PC-3 (cell line): ENCODE measurements around the gene COL9A2. TPM values are rescaled to one million over a fixed set of nuclear protein-coding genes. Genes with fewer than 3 reads are reported as not detected.

Experiments used
- ATAC-seq: fragments of 200-7000 bp; cut with Tn5 transposase; 2 replicates; pipeline ENCODE4 v1.9.1; 2020; ENCODE audit warnings: mild to moderate bottlenecking, moderate library complexity
- BruUV-seq: library from RNA; stranded (reverse); fragments of 400-500 nt; replicated peaks from 2 replicates; lab custom pipeline; 2021; lab: Mats Ljungman, UMichigan
- CTCF ChIA-PET: fragments of 300-600 bp; sonication (Branson Sonifier 250); formaldehyde crosslinking; loops from one replicate; lab custom pipeline; 2022; ENCODE audit warnings: antibody characterized with exemption; lab: Charles Lee
- POLR2A ChIA-PET: fragments of 300-600 bp; sonication (Branson Sonifier 250); formaldehyde crosslinking; loops from one replicate; lab custom pipeline; 2022; ENCODE audit warnings: antibody characterized with exemption; ENCODE audit not compliant: unreplicated experiment; lab: Charles Lee
- DNase-seq: peaks from one replicate; pipeline ENCODE4 v3.0.0-alpha.2; 2015
- H2AFZ ChIP-seq: fragments of 300-600 bp; sonication (generic); 2 replicates; pipeline ENCODE4 v1.6.0; 2016; ENCODE audit warnings: antibody characterized with exemption, low read length
- H3F3A ChIP-seq: fragments of 300-600 bp; sonication (generic); one replicate; pipeline ENCODE4 v1.6.0; 2017; ENCODE audit warnings: antibody characterized with exemption, low read length, control low read depth, mild to moderate bottlenecking; ENCODE audit not compliant: unreplicated experiment
- H3K27ac ChIP-seq: fragments of 300-600 bp; sonication (generic); 2 replicates; pipeline ENCODE4 v1.5.1; 2016; ENCODE audit warnings: mild to moderate bottlenecking, low read length
- H3K27me3 ChIP-seq: fragments of 300-600 bp; sonication (generic); 2 replicates; pipeline ENCODE4 v1.6.1; 2016; ENCODE audit warnings: low read length, mixed read lengths
- H3K36me3 ChIP-seq: fragments of 300-600 bp; sonication (generic); 2 replicates; pipeline ENCODE4 v1.6.1; 2016; ENCODE audit warnings: low read depth, mixed run types, low read length, mixed read lengths
- H3K4me1 ChIP-seq: fragments of 300-600 bp; sonication (generic); 2 replicates; pipeline ENCODE4 v1.5.1; 2016; ENCODE audit warnings: low read length; ENCODE audit not compliant: insufficient read depth
- H3K4me2 ChIP-seq: fragments of 300-600 bp; sonication (generic); 2 replicates; pipeline ENCODE4 v1.6.0; 2016; ENCODE audit warnings: low read length
- H3K4me3 ChIP-seq: fragments of 300-600 bp; sonication (generic); 2 replicates; pipeline ENCODE4 v1.5.1; 2016; ENCODE audit warnings: mild to moderate bottlenecking, low read length, mixed read lengths
- H3K79me2 ChIP-seq: fragments of 300-600 bp; sonication (generic); 2 replicates; pipeline ENCODE4 v1.6.1; 2017; ENCODE audit warnings: low read length, mixed read lengths
- H3K9ac ChIP-seq: fragments of 300-600 bp; sonication (generic); 2 replicates; pipeline ENCODE4 v1.6.0; 2016; ENCODE audit warnings: mild to moderate bottlenecking, low read length
- H3K9me2 ChIP-seq: fragments of 300-600 bp; sonication (generic); replicated peaks from 2 replicates; pipeline ENCODE4 v1.6.1; 2016; ENCODE audit warnings: mixed run types, low read length, mixed read lengths
- H3K9me3 ChIP-seq: fragments of 300-600 bp; sonication (generic); 2 replicates; pipeline ENCODE4 v1.6.1; 2016; ENCODE audit warnings: low read length, mixed read lengths
- H4K20me1 ChIP-seq: fragments of 300-600 bp; sonication (generic); 2 replicates; pipeline ENCODE4 v1.6.1; 2016; ENCODE audit warnings: low read length, mixed read lengths
- CTCF ChIP-seq: fragments of 300-600 bp; sonication (generic); conservative IDR thresholded peaks from 2 replicates; pipeline ENCODE4 v1.5.1; 2017; ENCODE audit warnings: antibody characterized with exemption, low read depth, mild to moderate bottlenecking, low read length
- EZH2 ChIP-seq: fragments of 300-600 bp; sonication (generic); IDR thresholded peaks from one replicate; pipeline ENCODE4 v1.6.1; 2017; ENCODE audit warnings: antibody characterized with exemption, mild to moderate bottlenecking, low read length; ENCODE audit not compliant: unreplicated experiment
- EZH2phosphoT487 ChIP-seq: fragments of 300-600 bp; sonication (generic); IDR thresholded peaks from 2 replicates; pipeline ENCODE4 v1.6.1; 2018; ENCODE audit warnings: mild to moderate bottlenecking, antibody characterized with exemption, low read length, borderline replicate concordance
- intact Hi-C: fragments of 100-400 bp; cut with micrococcal nuclease; formaldehyde crosslinking; loops from 2 replicates; pipeline ENCODE4 v1.9.0; 2023
- total RNA-seq: library from RNA; depleted of rRNA; stranded (reverse); fragments of >200 nt; gene quantifications from 2 replicates; pipeline ENCODE4 v1.2.3, GENCODE V29; 2014

COL9A2 gene
- total RNA-seq, 1 experiment from 2014 or later: 4.4 TPM

GRCh38 chr1:40257313-40257687 lies 59.8 kb downstream of the COL9A2 start:
- BruUV-seq: TSS peak; percentile 90
- intact Hi-C loops: no loop called here
- DNase-seq: no peak
- H3K36me3 ChIP-seq: peaks cover 18% of the 10 kb centered on the region; the same call in 1 of the 2 replicates
- peak overlapping the region; percentile 88 for H3K27ac ChIP-seq
- H3K9ac ChIP-seq: peak overlapping the region; percentile 97
- H3K4me2 ChIP-seq: peak overlapping the region; percentile 83
- ChIA-PET POLR2A (interaction anchor here (0.6 to 1.2 kb wide), 3 partner anchors 16 to 38 kb away, joined by 3 read pairs; no protein-coding TSS in a partner anchor), CTCF (interaction anchor here (0.7 kb wide), 1 partner anchor 32 kb away, joined by 7 read pairs; no protein-coding TSS in a partner anchor)
- ATAC-seq: peak; percentile 4
- peak overlapping the region; percentile 83 for H2AFZ ChIP-seq
- H3K79me2 ChIP-seq: peaks cover 58% of the 10 kb centered on the region
- no peaks in the 10 kb centered on the region for H4K20me1 ChIP-seq
- H3F3A ChIP-seq: no peaks in the 10 kb centered on the region
- no peaks in the 10 kb centered on the region for H3K9me3 ChIP-seq
- peaks cover 11% of the 10 kb centered on the region for H3K4me1 ChIP-seq
- H3K27me3 ChIP-seq: no peaks in the 10 kb centered on the region
- peak overlapping the region; percentile 100 for H3K4me3 ChIP-seq
- TF ChIP-seq EZH2 (no peak), CTCF (no peak), EZH2phosphoT487 (no peak)
- H3K9me2 ChIP-seq: no peaks in the 10 kb centered on the region

- Histone ChIP-seq H3K27ac (no peak overlapping the region), H3K27me3 (no peaks in the 10 kb centered on the region), H4K20me1 (no peaks in the 10 kb centered on the region), H3K4me3 (peak overlapping the region; percentile 100), H3K9ac (peak overlapping the region; percentile 97), H3K79me2 (peaks cover 58% of the 10 kb centered on the region), H3K36me3 (peaks cover 13% of the 10 kb centered on the region; the same call in 1 of the 2 replicates), H3K4me1 (peaks cover 11% of the 10 kb centered on the region), H3F3A (no peaks in the 10 kb centered on the region), H3K4me2 (peak overlapping the region; percentile 83), H3K9me2 (no peaks in the 10 kb centered on the region), H3K9me3 (no peaks in the 10 kb centered on the region), H2AFZ (no peak overlapping the region)
- ATAC-seq (no peak), DNase-seq (peak; percentile 57)
- TF ChIP-seq CTCF: no peak
- intact Hi-C loops: no loop called here
- no TSS peak for BruUV-seq
- ChIA-PET CTCF (no interaction called here), POLR2A (interaction anchor here (0.7 kb wide), 1 partner anchor 37 kb away, joined by 3 read pairs; no protein-coding TSS in a partner anchor)
These were observed 60.5 kb downstream of the COL9A2 start for GRCh38 chr1:40256401-40257084.

DNA sequence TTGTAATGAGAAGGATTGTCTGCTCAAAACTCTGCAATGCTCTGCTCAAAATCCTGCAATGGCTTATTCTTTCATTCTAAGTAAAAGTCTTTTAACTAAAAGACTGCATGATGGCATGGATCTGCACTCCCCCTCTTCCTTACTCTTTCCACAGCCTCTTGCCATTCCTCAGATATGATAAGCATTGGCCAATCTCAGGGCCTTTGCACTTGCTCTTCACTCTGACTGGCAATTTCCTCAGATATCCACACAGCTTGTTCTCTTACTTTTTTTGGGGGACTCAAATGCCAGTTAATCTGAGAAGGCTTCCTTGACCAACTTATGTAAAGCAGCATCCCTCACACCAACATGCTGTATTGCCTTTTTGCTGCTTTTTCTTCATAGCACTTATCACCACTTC lies 61.9 kb downstream of the COL9A2 start:
- Histone ChIP-seq H3K4me3 (no peak overlapping the region), H3K9ac (no peak overlapping the region), H3K36me3 (peaks cover under 1% of the 10 kb centered on the region; the same call in 1 of the 2 replicates), H3K27ac (no peak overlapping the region), H3F3A (no peaks in the 10 kb centered on the region), H3K79me2 (peaks cover 47% of the 10 kb centered on the region), H4K20me1 (no peaks in the 10 kb centered on the region), H3K9me2 (no peaks in the 10 kb centered on the region), H3K9me3 (no peaks in the 10 kb centered on the region), H3K27me3 (no peaks in the 10 kb centered on the region), H3K4me1 (peaks cover 11% of the 10 kb centered on the region), H2AFZ (no peak overlapping the region), H3K4me2 (no peak overlapping the region)
- no peak for ATAC-seq
- ChIA-PET CTCF (no interaction called here), POLR2A (no interaction called here)
- TF ChIP-seq EZH2 (no peak), CTCF (no peak), EZH2phosphoT487 (no peak)
- no peak for DNase-seq
- intact Hi-C loops: no loop called here
- no TSS peak for BruUV-seq
